T-cell (primary cell): ENCODE data around the gene MKKS. TPM values are rescaled to one million over a fixed set of nuclear protein-coding genes. Genes with fewer than 3 reads are reported as not detected.

ENCODE experiments used
- ATAC-seq, 4 experiments: fragments of 200-7000 bp in 3 of 4; fragments of 150-1000 bp in 1 of 4; cut with Tn5 transposase; replicated peaks in 1 of 4; 1 replicate in 3 of 4; 2 replicates in 1 of 4; pipeline ENCODE4 v1.10.0; 2021; ENCODE audit warnings: moderate library complexity in 3 of 4, mild to moderate bottlenecking in 2 of 4, moderate number of reproducible peaks in 1 of 4
- CTCF ChIA-PET, 2 donors: fragments of 300-600 bp; sonication (Branson Sonifier 250); formaldehyde crosslinking; loops; one replicate each; lab custom pipeline; 2022; ENCODE audit warnings: antibody characterized with exemption in 2 of 2; lab: Charles Lee
- POLR2A ChIA-PET, 2 donors: fragments of 300-600 bp; sonication (Branson Sonifier 250); formaldehyde crosslinking; loops; one replicate each; lab custom pipeline; 2022; ENCODE audit warnings: antibody characterized with exemption in 2 of 2; lab: Charles Lee
- DNase-seq, 35 experiments: peaks; one replicate each; pipeline versions ENCODE4 v3.0.0 to v3.0.0-alpha.2; 2013 to 2023
- H3K27ac ChIP-seq: one replicate; pipeline ENCODE4 v1.5.1; 2013; ENCODE audit warnings: low read length
- H3K27me3 ChIP-seq, 2 experiments: replicated peaks in 1 of 2; 1 replicate in 1 of 2; 2 replicates in 1 of 2; pipeline versions ENCODE4 v1.6.1 to v1.7.0; 2013; ENCODE audit warnings: low read length in 1 of 2, mixed read lengths in 1 of 2; ENCODE audit not compliant: control insufficient read depth in 2 of 2, insufficient read depth in 2 of 2; ENCODE audit errors: extremely low read depth in 1 of 2
- H3K36me3 ChIP-seq, 2 donors: 1 replicate in 1 of 2; 2 replicates in 1 of 2; pipeline versions ENCODE4 v1.6.1 to v1.7.0; 2013; ENCODE audit warnings: low read length in 1 of 2; ENCODE audit not compliant: control insufficient read depth in 2 of 2, insufficient read depth in 1 of 2; ENCODE audit errors: extremely low read depth in 1 of 2
- H3K4me1 ChIP-seq, 2 experiments: 1 replicate in 1 of 2; 2 replicates in 1 of 2; pipeline versions ENCODE4 v1.6.1 to v1.7.0; 2013; ENCODE audit warnings: low read length in 2 of 2, mixed read lengths in 1 of 2; ENCODE audit not compliant: insufficient read depth in 2 of 2, control insufficient read depth in 1 of 2; ENCODE audit errors: extremely low read depth in 1 of 2
- H3K4me3 ChIP-seq, 2 donors: 1 replicate in 1 of 2; 2 replicates in 1 of 2; pipeline versions ENCODE4 v1.5.1 to v1.7.0; 2013; ENCODE audit warnings: mild to moderate bottlenecking in 2 of 2, low read length in 1 of 2, moderate library complexity in 1 of 2; ENCODE audit not compliant: control insufficient read depth in 1 of 2; ENCODE audit errors: extremely low read depth in 1 of 2
- H3K9me3 ChIP-seq: 2 replicates; pipeline ENCODE4 v1.7.0; 2013
- H3K27ac Mint-ChIP-seq, 2 donors: one replicate each; pipeline ENCODE4 v1.8.0; 2020 to 2021; ENCODE audit warnings: mild to moderate bottlenecking in 2 of 2, mixed read lengths in 2 of 2
- H3K27me3 Mint-ChIP-seq, 2 donors: one replicate each; pipeline ENCODE4 v1.8.0; 2021 to 2022; ENCODE audit warnings: mixed read lengths in 2 of 2
- H3K36me3 Mint-ChIP-seq: one replicate; pipeline ENCODE4 v1.8.0; 2021; ENCODE audit warnings: mixed read lengths
- H3K4me1 Mint-ChIP-seq, 3 donors: one replicate each; pipeline ENCODE4 v1.8.0; 2020 to 2022; ENCODE audit warnings: mixed read lengths in 3 of 3, mild to moderate bottlenecking in 1 of 3
- H3K4me3 Mint-ChIP-seq, 3 donors: one replicate each; pipeline ENCODE4 v1.8.0; 2020 to 2022; ENCODE audit warnings: mild to moderate bottlenecking in 3 of 3, mixed read lengths in 3 of 3, moderate library complexity in 3 of 3
- H3K9me3 Mint-ChIP-seq, 3 donors: one replicate each; pipeline ENCODE4 v1.8.0; 2020 to 2022; ENCODE audit warnings: mixed read lengths in 3 of 3
- WGBS: methylation state at CpG from one replicate; pipeline ENCODE4 v1.1.5; 2013; ENCODE audit warnings: missing lambda C conversion rate; ENCODE audit not compliant: insufficient coverage; 5-methylcytosine and 5-hydroxymethylcytosine counted together
- total RNA-seq, 35 experiments: library from RNA in 6 of 35; stranded (reverse) in 6 of 35; fragments of 120-200 nt in 1 of 35; gene quantifications; one replicate each; pipeline versions ENCODE4 v1.2.1 to v1.2.4 and lab custom pipeline; 2013 to 2026

The MKKS gene
- total RNA-seq (10 to 100 TPM in 3 of 5 donors, 1 to 10 TPM in 2; 5.1 to 13.5 (median 11.9) TPM), total RNA-seq (lab: John Stamatoyannopoulos, UW) (3.5 to 24.4 (median 9.9) reads per million in 29 experiments)
- total RNA-seq (2013): 14.5 TPM

DNA sequence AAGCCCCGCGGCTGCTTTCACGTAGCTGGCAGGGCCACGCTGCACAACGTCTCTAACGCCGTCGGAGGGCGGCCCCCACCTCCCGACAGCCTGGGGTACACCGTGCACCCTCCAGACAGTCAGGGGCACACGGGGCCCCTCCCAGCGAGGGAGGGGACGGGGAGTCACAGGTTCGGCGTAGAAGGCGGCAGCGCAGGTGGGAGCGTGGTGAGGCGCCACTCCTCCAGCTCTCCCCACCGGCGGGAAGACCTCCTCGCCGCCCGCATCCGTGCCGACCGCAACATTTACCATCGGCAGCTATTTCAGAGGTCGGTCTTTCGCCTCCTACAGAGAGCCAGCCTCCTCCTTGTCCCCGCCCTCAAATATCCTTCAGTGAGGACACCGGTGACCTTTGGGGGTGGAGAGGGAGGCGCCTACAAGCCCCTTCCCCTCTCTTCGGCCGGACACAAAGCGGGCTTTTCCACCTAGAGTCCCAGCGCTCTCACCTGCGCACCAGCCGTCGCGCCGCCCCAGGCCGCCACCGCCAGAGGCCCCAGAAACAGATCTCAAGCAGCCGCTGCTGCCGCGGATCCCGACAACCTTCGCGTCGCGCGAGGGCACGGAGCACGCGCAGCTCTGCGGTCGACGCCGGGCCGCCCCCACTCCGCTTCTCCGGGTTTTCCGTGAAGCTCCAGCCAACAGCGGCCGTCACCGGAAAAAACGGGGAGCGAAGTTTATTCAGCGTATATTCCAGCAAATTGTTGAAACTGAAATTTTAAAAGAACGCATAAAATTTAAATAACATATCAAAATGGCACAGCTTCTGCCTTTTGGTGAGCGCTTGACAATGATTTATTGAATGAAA is at the start of gene MKKS:
TSS of gene MKKS (minus strand) at position 600 of the 844 bp plus-strand sequence. CDS start 20,708 bp downstream, outside the sequence.
- WGBS: under 1% methylated on average over 52 of the region's 73 CpGs
- Histone ChIP-seq H3K4me3 (peak within 1 kb of the TSS; percentile 66 to 98), H3K36me3 (no peaks in the 10 kb centered on the region), H3K27ac (peak within 1 kb of the TSS; percentile 83), H3K4me1 (peaks cover 10 to 18% of the 10 kb centered on the region in 2 experiments), H3K9me3 (no peaks in the 10 kb centered on the region), H3K27me3 (no peaks in the 10 kb centered on the region)
- Mint-ChIP-seq H3K27me3 (no peaks in the 10 kb centered on the region), H3K4me3 (peak within 1 kb of the TSS; percentile 90 to 95 (median 92)), H3K36me3 (no peaks in the 10 kb centered on the region), H3K27ac (peak within 1 kb of the TSS; percentile 93 to 95), H3K9me3 (no peaks in the 10 kb centered on the region), H3K4me1 (peaks cover 57 to 71% (median 65%) of the 10 kb centered on the region in 3 donors)
- DNase-seq: peak; percentile 67 to 94 (median 82)
- ChIA-PET POLR2A (interaction anchor here (0.5 to 1.2 kb wide), 3 partner anchors 19 to 508 kb away, joined by 3 to 6 read pairs (median 4); no protein-coding TSS in a partner anchor), CTCF (interaction anchor here (0.5 to 2.2 kb wide), 8 partner anchors 7 to 455 kb away, joined by 3 to 11 read pairs (median 4); partner anchors contain the start of genes ANKEF1 (in 1 of the 2) and SNAP25 (in 1 of the 2))
- peak; percentile 76 to 82 (median 78) for ATAC-seq

- no peak for DNase-seq
- Mint-ChIP-seq H3K4me3 (no peak overlapping the region), H3K36me3 (peaks cover 7% of the 10 kb centered on the region), H3K27ac (no peak overlapping the region), H3K9me3 (no peaks in the 10 kb centered on the region), H3K27me3 (no peaks in the 10 kb centered on the region), H3K4me1 (peaks cover 0 to 17% (median 5%) of the 10 kb centered on the region in 3 donors)
- H3K27ac ChIP-seq: no peak overlapping the region
- ATAC-seq: no peak
- WGBS: no CpG with 5 or more reads among the region's 2 CpGs
- POLR2A ChIA-PET: no interaction called here
- CTCF ChIA-PET: no interaction called here
- H3K4me3 ChIP-seq: no peak overlapping the region
- H3K36me3 ChIP-seq: peaks cover 0 to 2% of the 10 kb centered on the region in 2 donors
- no peaks in the 10 kb centered on the region for H3K4me1 ChIP-seq
- H3K9me3 ChIP-seq: no peaks in the 10 kb centered on the region
- no peaks in the 10 kb centered on the region for H3K27me3 ChIP-seq
Observed at GRCh38 chr20:10483691-10484090, 49.7 kb upstream of the MKKS start.

GRCh38 chr20:10481676-10482075 is 47.7 kb upstream of the MKKS start:
- no peaks in the 10 kb centered on the region for H3K4me1 ChIP-seq
- CTCF ChIA-PET: interaction anchor here in 1 of 2 donors (0.6 to 0.8 kb wide), 2 partner anchors 8 to 33 kb away, joined by 3 to 5 read pairs; no protein-coding TSS in a partner anchor

DNA sequence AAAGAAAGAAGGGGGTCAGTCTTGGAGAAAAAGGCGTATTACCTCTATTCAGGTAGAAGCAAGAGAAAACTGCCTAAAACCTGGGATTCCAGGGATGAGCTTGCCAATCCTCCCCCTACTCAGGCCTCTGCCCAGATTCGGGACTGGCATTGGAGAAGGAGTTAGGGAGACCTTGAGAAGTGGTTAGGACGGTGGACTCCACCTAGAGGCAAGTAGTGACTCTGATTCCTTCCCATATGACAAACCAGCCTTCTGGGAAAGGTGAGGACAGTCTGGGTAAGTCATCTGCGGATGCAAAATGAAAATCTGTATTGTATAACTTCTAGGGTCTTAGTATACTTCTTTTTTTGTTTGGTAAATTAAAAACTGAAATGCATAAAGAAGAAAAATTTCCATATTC is 44.9 kb upstream of the MKKS start:
- no peak overlapping the region for H3K4me3 Mint-ChIP-seq

More at GRCh38 chr20:10481676-10482075, 47.7 kb upstream of the MKKS start:
- no peaks in the 10 kb centered on the region for H3K9me3 Mint-ChIP-seq
- no peaks in the 10 kb centered on the region for H3K9me3 ChIP-seq
- H3K27ac ChIP-seq: no peak overlapping the region
- no peak overlapping the region for H3K4me3 Mint-ChIP-seq
- no peaks in the 10 kb centered on the region for H3K27me3 ChIP-seq
- peaks cover 9% of the 10 kb centered on the region for H3K36me3 Mint-ChIP-seq
- WGBS: 81% methylated on average over 5 of the region's 5 CpGs
- ATAC-seq (no peak), DNase-seq (no peak)
- H3K27ac Mint-ChIP-seq: no peak overlapping the region
- no peaks in the 10 kb centered on the region for H3K27me3 Mint-ChIP-seq
- peaks cover 0 to 2% of the 10 kb centered on the region in 2 donors for H3K36me3 ChIP-seq
- H3K4me1 Mint-ChIP-seq: peaks cover 0 to 10% (median 2%) of the 10 kb centered on the region in 3 donors
- no peak overlapping the region for H3K4me3 ChIP-seq
- POLR2A ChIA-PET: no interaction called here

DNA sequence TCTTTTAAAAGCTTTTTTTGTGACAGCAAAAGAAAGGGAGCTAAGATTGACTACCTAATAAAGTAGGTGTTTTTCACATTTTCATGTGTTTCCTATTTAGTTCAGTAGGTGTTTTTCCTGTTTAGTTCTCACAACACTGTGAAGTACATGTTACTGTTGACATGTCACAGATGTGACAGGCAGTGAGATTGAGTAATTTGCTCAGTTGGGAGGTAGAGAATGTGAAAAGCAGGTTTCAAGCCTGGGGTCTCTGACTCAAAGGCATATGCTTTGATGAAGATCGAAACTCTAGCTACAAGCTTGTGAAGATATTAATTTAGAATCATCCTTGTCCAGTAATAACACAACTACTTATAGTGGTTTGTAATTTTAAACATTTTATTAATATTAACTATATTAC is 44.2 kb upstream of the MKKS start:
- no peaks in the 10 kb centered on the region for H3K36me3 ChIP-seq
- H3K27ac ChIP-seq: no peak overlapping the region
- no peak overlapping the region for H3K4me3 ChIP-seq
- H3K4me1 ChIP-seq: peaks cover 0 to 5% of the 10 kb centered on the region in 2 experiments
- no CpG with 5 or more reads among the region's 1 CpG for WGBS
- Mint-ChIP-seq H3K27me3 (no peaks in the 10 kb centered on the region), H3K36me3 (peaks cover 5% of the 10 kb centered on the region), H3K9me3 (no peaks in the 10 kb centered on the region), H3K27ac (no peak overlapping the region), H3K4me3 (no peak overlapping the region), H3K4me1 (peaks cover 11 to 27% (median 17%) of the 10 kb centered on the region in 3 donors)
- H3K9me3 ChIP-seq: no peaks in the 10 kb centered on the region
- ChIA-PET CTCF (interaction anchor here in 1 of 2 donors (0.7 kb wide), 2 partner anchors 12 to 21 kb away, joined by 4 to 5 read pairs; no protein-coding TSS in a partner anchor), POLR2A (interaction anchor here in 1 of 2 donors (0.6 kb wide), 1 partner anchor 179 kb away, joined by 6 read pairs; no protein-coding TSS in a partner anchor)
- no peak for ATAC-seq
- no peaks in the 10 kb centered on the region for H3K27me3 ChIP-seq
- no peak for DNase-seq

More for the DNA sequence above, 44.9 kb upstream of the MKKS start:
- Mint-ChIP-seq H3K36me3 (peaks cover 5% of the 10 kb centered on the region), H3K9me3 (no peaks in the 10 kb centered on the region), H3K4me1 (peaks cover 11 to 27% (median 17%) of the 10 kb centered on the region in 3 donors), H3K27ac (no peak overlapping the region), H3K27me3 (no peaks in the 10 kb centered on the region)
- H3K9me3 ChIP-seq: no peaks in the 10 kb centered on the region
- POLR2A ChIA-PET: no interaction called here
- CTCF ChIA-PET: interaction anchor here in 1 of 2 donors (0.7 kb wide), 1 partner anchor 12 kb away, joined by 4 read pairs; no protein-coding TSS in a partner anchor
- ATAC-seq: no peak
- DNase-seq: no peak
- no peak overlapping the region for H3K4me3 ChIP-seq
- H3K36me3 ChIP-seq: no peaks in the 10 kb centered on the region
- H3K27ac ChIP-seq: no peak overlapping the region
- H3K27me3 ChIP-seq: no peaks in the 10 kb centered on the region
- no CpG with 5 or more reads among the region's 4 CpGs for WGBS
- peaks cover 0 to 5% of the 10 kb centered on the region in 2 experiments for H3K4me1 ChIP-seq

DNA sequence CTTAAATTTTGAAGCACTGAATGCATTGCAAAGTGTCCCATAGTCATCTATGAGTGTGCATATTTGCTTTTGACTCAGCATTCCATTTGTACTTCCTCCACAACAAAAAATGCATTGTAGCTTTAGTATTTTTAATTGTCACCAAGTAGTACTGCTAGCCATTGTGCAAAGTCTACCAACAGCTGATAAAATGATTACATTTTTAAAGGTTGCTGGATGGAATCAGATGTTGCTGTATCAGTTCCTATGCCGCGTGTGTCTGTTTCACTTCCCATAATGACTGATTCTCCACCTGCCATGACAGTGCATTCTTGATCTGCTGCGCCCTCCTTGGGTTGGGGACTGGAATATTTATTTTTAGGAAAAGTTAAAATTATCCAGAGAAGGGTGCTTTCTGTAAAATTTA is 42.3 kb upstream of the MKKS start:
- CTCF ChIA-PET: no interaction called here
- Mint-ChIP-seq H3K36me3 (peaks cover 10% of the 10 kb centered on the region), H3K4me1 (peaks cover 11 to 23% (median 17%) of the 10 kb centered on the region in 3 donors), H3K9me3 (no peaks in the 10 kb centered on the region), H3K27me3 (no peaks in the 10 kb centered on the region), H3K4me3 (no peak overlapping the region), H3K27ac (no peak overlapping the region)
- no peak for DNase-seq
- Histone ChIP-seq H3K4me1 (peaks cover 0 to 5% of the 10 kb centered on the region in 2 experiments), H3K4me3 (no peak overlapping the region), H3K9me3 (no peaks in the 10 kb centered on the region), H3K36me3 (peaks cover 0 to 2% of the 10 kb centered on the region in 2 donors), H3K27me3 (no peaks in the 10 kb centered on the region), H3K27ac (no peak overlapping the region)
- WGBS: 60% methylated on average over 1 of the region's 3 CpGs
- POLR2A ChIA-PET: interaction anchor here in 1 of 2 donors (1.2 kb wide), 1 partner anchor 13 kb away, joined by 4 read pairs; no protein-coding TSS in a partner anchor
- ATAC-seq: no peak
